Effector CD4-positive, alpha-beta T cell (primary cell): ENCODE results near the gene MAST4.
"Not testable (repeated sequence)": the region's sequence is repeated elsewhere in the genome, so short reads cannot be mapped to it uniquely, and the experiment has no call there.

Experiments
- DNase-seq: peaks from one replicate; pipeline ENCODE4 v3.0.0-alpha.2; 2020

The MAST4 gene

GRCh38 chr5:66814146-66814991, 218.2 kb downstream of the MAST4 start:
- peak; percentile 9 for DNase-seq

GRCh38 chr5:66818304-66818934, 222.2 kb downstream of the MAST4 start:
- no peak for DNase-seq

- no peak for DNase-seq
Observed at GRCh38 chr5:66818935-66819328, 222.7 kb downstream of the MAST4 start.

- DNase-seq = no peak
Observed at GRCh38 chr5:66820630-66821207, 224.5 kb downstream of the MAST4 start.

GRCh38 chr5:66821688-66822429, 225.7 kb downstream of the MAST4 start:
- DNase-seq = no peak

- DNase-seq = not testable (repeated sequence)
Observed at GRCh38 chr5:66822906-66823305, 226.7 kb downstream of the MAST4 start.

GRCh38 chr5:66824476-66824875, 228.3 kb downstream of the MAST4 start:
- no peak for DNase-seq

- no peak for DNase-seq
Observed at GRCh38 chr5:66826263-66826662, 230.1 kb downstream of the MAST4 start.

- no peak for DNase-seq
Observed at GRCh38 chr5:66826696-66827095, 230.5 kb downstream of the MAST4 start.

- no peak for DNase-seq
Observed at GRCh38 chr5:66828046-66828547, 231.9 kb downstream of the MAST4 start.

GRCh38 chr5:66828548-66829357, 232.6 kb downstream of the MAST4 start:
- DNase-seq = peak; percentile 30

GRCh38 chr5:66829358-66829674, 233.1 kb downstream of the MAST4 start:
- no peak for DNase-seq

- no peak for DNase-seq
Observed at GRCh38 chr5:66829826-66830225, 233.6 kb downstream of the MAST4 start.

GRCh38 chr5:66830636-66831035, 234.4 kb downstream of the MAST4 start:
- no peak for DNase-seq

- no peak for DNase-seq
Observed at GRCh38 chr5:66839636-66840185, 243.5 kb downstream of the MAST4 start.

- no peak for DNase-seq
Observed at GRCh38 chr5:66840511-66841013, 244.4 kb downstream of the MAST4 start.

GRCh38 chr5:66841264-66841663, 245.1 kb downstream of the MAST4 start:
- DNase-seq = no peak

GRCh38 chr5:66842540-66842939, 246.3 kb downstream of the MAST4 start:
- no peak for DNase-seq

GRCh38 chr5:66843065-66843464, 246.9 kb downstream of the MAST4 start:
- DNase-seq = no peak

- no peak for DNase-seq
Observed at GRCh38 chr5:66848749-66849641, 252.8 kb downstream of the MAST4 start.

GRCh38 chr5:66849803-66850202, 253.6 kb downstream of the MAST4 start:
- DNase-seq = no peak
